B cell (primary cell): Measurements from ENCODE around the gene RPS6KA4. TPM values are rescaled to one million over a fixed set of nuclear protein-coding genes. Genes with fewer than 3 reads are reported as not detected.

Experiments used
- ATAC-seq: fragments of 200-7000 bp; cut with Tn5 transposase; one replicate; pipeline ENCODE4 v1.10.0; 2021; ENCODE audit warnings: low read depth, mild to moderate bottlenecking, moderate number of reproducible peaks, moderate library complexity
- CTCF ChIA-PET: fragments of 350-600 bp; sonication (Branson Sonifier 250); formaldehyde crosslinking; loops from one replicate; lab custom pipeline; 2021; ENCODE audit warnings: antibody characterized with exemption, inconsistent platforms; lab: Charles Lee
- POLR2A ChIA-PET: fragments of 350-600 bp; sonication (Branson Sonifier 250); formaldehyde crosslinking; loops from one replicate; lab custom pipeline; 2021; ENCODE audit warnings: antibody characterized with exemption; lab: Charles Lee
- DNase-seq: peaks from one replicate; pipeline ENCODE4 v3.0.0; 2013
- H2AFZ ChIP-seq: 2 replicates; pipeline ENCODE4 v1.6.1; 2012; ENCODE audit warnings: mild to moderate bottlenecking, low read depth, low read length; ENCODE audit not compliant: insufficient read depth, poor library complexity, severe bottlenecking
- H3K27ac ChIP-seq, 2 donors: 1 replicate in 1 of 2; 2 replicates in 1 of 2; pipeline ENCODE4 v1.5.1; 2012 to 2013; ENCODE audit warnings: low read length in 2 of 2, mild to moderate bottlenecking in 2 of 2, moderate library complexity in 1 of 2
- H3K27me3 ChIP-seq, 4 experiments: fragments of 200-600 bp in 1 of 4; sonication (generic) in 1 of 4; replicated peaks in 1 of 4; 1 replicate in 2 of 4; 2 replicates in 2 of 4; pipeline versions ENCODE4 v1.6.1 to v1.7.0; 2013 to 2016; ENCODE audit warnings: low read length in 3 of 4, mild to moderate bottlenecking in 2 of 4, mixed read lengths in 1 of 4, moderate library complexity in 1 of 4; ENCODE audit not compliant: insufficient read depth in 4 of 4, control insufficient read depth in 3 of 4; ENCODE audit errors: control extremely low read depth in 1 of 4
- H3K36me3 ChIP-seq, 2 experiments: replicated peaks in 1 of 2; 1 replicate in 1 of 2; 2 replicates in 1 of 2; pipeline versions ENCODE4 v1.6.1 to v1.7.1; 2013; ENCODE audit warnings: low read length in 1 of 2; ENCODE audit not compliant: insufficient read depth in 2 of 2, control insufficient read depth in 1 of 2; ENCODE audit errors: control extremely low read depth in 1 of 2, extremely low read depth in 1 of 2
- H3K4me1 ChIP-seq, 2 donors: fragments of 200-600 bp in 1 of 2; sonication (generic) in 1 of 2; 1 replicate in 1 of 2; 2 replicates in 1 of 2; pipeline versions ENCODE4 v1.5.1 to v1.6.1; 2013 to 2017; ENCODE audit warnings: low read length in 2 of 2; ENCODE audit not compliant: control insufficient read depth in 2 of 2, insufficient read depth in 2 of 2
- H3K4me2 ChIP-seq: replicated peaks from 2 replicates; pipeline ENCODE3; 2012; ENCODE audit warnings: mild to moderate bottlenecking, low read depth, low read length; ENCODE audit not compliant: poor library complexity, severe bottlenecking
- H3K4me3 ChIP-seq, 5 experiments: fragments of 200-600 bp in 1 of 5; sonication (generic) in 1 of 5; 1 replicate in 3 of 5; 2 replicates in 2 of 5; pipeline versions ENCODE4 v1.5.1 to v1.7.0; 2011 to 2016; ENCODE audit warnings: low read length in 4 of 5, mild to moderate bottlenecking in 4 of 5, low read depth in 2 of 5, control low read depth in 1 of 5, moderate library complexity in 1 of 5; ENCODE audit not compliant: insufficient read depth in 1 of 5; ENCODE audit errors: control extremely low read depth in 1 of 5, extremely low read depth in 1 of 5
- H3K79me2 ChIP-seq: fragments of 200-600 bp; sonication (generic); one replicate; pipeline ENCODE4 v1.6.0; 2016; ENCODE audit warnings: low read length; ENCODE audit not compliant: control insufficient read depth, insufficient read depth
- H3K9ac ChIP-seq: fragments of 200-600 bp; sonication (generic); 2 replicates; pipeline ENCODE4 v1.6.1; 2017; ENCODE audit warnings: mild to moderate bottlenecking, low read length, moderate library complexity
- H3K9me3 ChIP-seq, 3 donors: one replicate each; pipeline versions ENCODE4 v1.6.1 to v1.7.1; 2013; ENCODE audit warnings: low read length in 2 of 3; ENCODE audit not compliant: control insufficient read depth in 2 of 3, insufficient read depth in 1 of 3; ENCODE audit errors: control extremely low read depth in 1 of 3
- H4K20me1 ChIP-seq: 2 replicates; pipeline ENCODE4 v1.6.0; 2012; ENCODE audit warnings: mild to moderate bottlenecking, low read length; ENCODE audit not compliant: insufficient read depth, control insufficient read depth, poor library complexity, severe bottlenecking
- H3K27ac Mint-ChIP-seq: one replicate; pipeline ENCODE4 v1.8.0; 2021; ENCODE audit warnings: mixed read lengths
- H3K27me3 Mint-ChIP-seq: one replicate; pipeline ENCODE4 v1.8.0; 2021; ENCODE audit warnings: mixed read lengths
- H3K4me1 Mint-ChIP-seq: one replicate; pipeline ENCODE4 v1.8.0; 2021; ENCODE audit warnings: mixed read lengths
- H3K4me3 Mint-ChIP-seq: one replicate; pipeline ENCODE4 v1.8.0; 2021; ENCODE audit warnings: mixed read lengths
- H3K9me3 Mint-ChIP-seq: one replicate; pipeline ENCODE4 v1.8.0; 2022; ENCODE audit warnings: mixed read lengths; ENCODE audit not compliant: insufficient read depth
- EZH2 ChIP-seq: IDR thresholded peaks from 2 replicates; pipeline ENCODE4 v1.6.1; 2012; ENCODE audit warnings: borderline replicate concordance, low read depth, mild to moderate bottlenecking, moderate library complexity, low read length; ENCODE audit not compliant: insufficient read depth, poor library complexity, severe bottlenecking
- WGBS: methylation state at CpG from one replicate; pipeline ENCODE4 v1.1.5; 2013; ENCODE audit warnings: missing lambda C conversion rate; ENCODE audit not compliant: insufficient coverage; 5-methylcytosine and 5-hydroxymethylcytosine counted together
- intact Hi-C: fragments of 100-400 bp; cut with micrococcal nuclease; formaldehyde crosslinking; loops from one replicate; pipeline ENCODE4 v1.10.0; 2022
- polyA plus RNA-seq: library from polyadenylated mRNA; depleted of rRNA; stranded (reverse); fragments of >200 nt; gene quantifications from 2 replicates; pipeline ENCODE4 v1.2.3, GENCODE V29; 2012
- total RNA-seq, 2 donors: library from RNA; stranded (reverse); fragments of 120-200 nt in 1 of 2; gene quantifications; 1 replicate in 1 of 2; 2 replicates in 1 of 2; pipeline versions ENCODE4 v1.2.3 to v1.2.4, GENCODE V29; 2013 to 2022
- TF ChIP-seq, protein P1 (sequence below): fragments of 200-600 bp; IDR thresholded peaks from one replicate; pipeline ENCODE4 v1.8.0; 2022; ENCODE audit warnings: antibody characterized with exemption, mild to moderate bottlenecking

The RPS6KA4 gene
- total and polyA plus RNA-seq, 2 donors (not counting 1 experiment from before 2014, with no cell fraction given) = 22.6 to 32.5 TPM

DNA sequence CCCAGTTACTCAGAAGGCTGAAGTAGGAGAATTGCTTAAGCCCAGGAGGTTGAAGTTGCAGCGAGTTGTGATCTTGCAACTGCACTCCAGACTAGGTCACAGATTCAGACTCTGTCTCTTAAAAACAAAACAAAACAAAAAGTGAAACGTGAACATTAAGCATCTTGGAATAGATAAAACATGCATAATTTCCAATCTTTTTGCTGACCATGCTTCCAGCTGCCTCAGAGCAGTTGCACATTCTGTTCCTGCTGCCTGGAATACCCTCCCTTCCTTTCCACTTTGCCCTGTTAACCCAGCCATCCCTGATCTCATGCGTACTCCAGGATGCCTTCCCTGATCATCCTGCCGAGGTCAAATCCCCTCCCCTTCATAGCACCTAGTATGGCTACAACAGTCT lies 19.7 kb upstream of the RPS6KA4 start:
- peaks cover 66% of the 10 kb centered on the region for H3K4me1 Mint-ChIP-seq
- WGBS = 50% methylated on average over 1 of the region's 4 CpGs
- peak overlapping the region; percentile 94 for H3K9ac ChIP-seq

More for the DNA sequence above, 19.7 kb upstream of the RPS6KA4 start:
- H3K4me3 ChIP-seq = peak overlapping the region; percentile 16 to 89 (median 81)
- intact Hi-C loops = no loop called here
- H3K4me1 ChIP-seq = peaks cover 38 to 53% of the 10 kb centered on the region in 2 donors
- DNase-seq (peak; percentile 34), ATAC-seq (no peak)
- H3K27me3 ChIP-seq = no peaks in the 10 kb centered on the region
- TF ChIP-seq, protein P1, sequence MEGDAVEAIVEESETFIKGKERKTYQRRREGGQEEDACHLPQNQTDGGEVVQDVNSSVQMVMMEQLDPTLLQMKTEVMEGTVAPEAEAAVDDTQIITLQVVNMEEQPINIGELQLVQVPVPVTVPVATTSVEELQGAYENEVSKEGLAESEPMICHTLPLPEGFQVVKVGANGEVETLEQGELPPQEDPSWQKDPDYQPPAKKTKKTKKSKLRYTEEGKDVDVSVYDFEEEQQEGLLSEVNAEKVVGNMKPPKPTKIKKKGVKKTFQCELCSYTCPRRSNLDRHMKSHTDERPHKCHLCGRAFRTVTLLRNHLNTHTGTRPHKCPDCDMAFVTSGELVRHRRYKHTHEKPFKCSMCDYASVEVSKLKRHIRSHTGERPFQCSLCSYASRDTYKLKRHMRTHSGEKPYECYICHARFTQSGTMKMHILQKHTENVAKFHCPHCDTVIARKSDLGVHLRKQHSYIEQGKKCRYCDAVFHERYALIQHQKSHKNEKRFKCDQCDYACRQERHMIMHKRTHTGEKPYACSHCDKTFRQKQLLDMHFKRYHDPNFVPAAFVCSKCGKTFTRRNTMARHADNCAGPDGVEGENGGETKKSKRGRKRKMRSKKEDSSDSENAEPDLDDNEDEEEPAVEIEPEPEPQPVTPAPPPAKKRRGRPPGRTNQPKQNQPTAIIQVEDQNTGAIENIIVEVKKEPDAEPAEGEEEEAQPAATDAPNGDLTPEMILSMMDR = no peak
- TF ChIP-seq EZH2 = no peak
- peaks cover 2 to 35% of the 10 kb centered on the region in 2 experiments for H3K36me3 ChIP-seq
- POLR2A ChIA-PET = interaction anchor here (1.4 to 1.9 kb wide), 2 partner anchors 7 to 439 kb away, joined by 4 to 8 read pairs; partner anchors contain the start of gene SF1
- peak overlapping the region; percentile 89 for H3K4me3 Mint-ChIP-seq
- no peaks in the 10 kb centered on the region for H3K9me3 Mint-ChIP-seq
- H3K4me2 ChIP-seq = peak overlapping the region; percentile 98
- H2AFZ ChIP-seq = peak overlapping the region; percentile 56
- peaks cover 37% of the 10 kb centered on the region for H3K79me2 ChIP-seq
- H3K27ac ChIP-seq = peak overlapping the region; percentile 89 to 100
- CTCF ChIA-PET = interaction anchor here (0.7 to 5.5 kb wide), 5 partner anchors 16 to 351 kb away, joined by 3 to 63 read pairs (median 14); partner anchors contain the start of genes ESRRA, PRDX5 and TRMT112
- peaks cover 36% of the 10 kb centered on the region for H4K20me1 ChIP-seq
- peak overlapping the region; percentile 94 for H3K27ac Mint-ChIP-seq
- no peaks in the 10 kb centered on the region for H3K9me3 ChIP-seq
- H3K27me3 Mint-ChIP-seq = no peaks in the 10 kb centered on the region
